Neural progenitor cell (in vitro differentiated cells): ENCODE results near the gene C2orf69. TPM values are rescaled to one million over a fixed set of nuclear protein-coding genes. Genes with fewer than 3 reads are reported as not detected.

Source experiments
- DNase-seq: peaks from one replicate; pipeline ENCODE4 v3.0.0-alpha.2; 2016; ENCODE audit warnings: low spot score
- H2AFZ ChIP-seq: fragments of 200-600 bp; sonication (generic); replicated peaks from 2 replicates; pipeline ENCODE4 v1.6.1; 2016; ENCODE audit warnings: antibody characterized with exemption
- H3F3A ChIP-seq: fragments of 200-600 bp; sonication (generic); 2 replicates; pipeline ENCODE4 v1.6.1; 2016; ENCODE audit warnings: antibody characterized with exemption, low read depth
- H3K27ac ChIP-seq: fragments of 200-600 bp; sonication (generic); 2 replicates; pipeline ENCODE4 v1.5.1; 2016; ENCODE audit warnings: mild to moderate bottlenecking
- H3K27me3 ChIP-seq: fragments of 200-600 bp; sonication (generic); 2 replicates; pipeline ENCODE4 v1.6.1; 2016; ENCODE audit warnings: mild to moderate bottlenecking, moderate library complexity
- H3K36me3 ChIP-seq: fragments of 200-600 bp; sonication (generic); 2 replicates; pipeline ENCODE4 v1.5.1; 2016
- H3K4me1 ChIP-seq: fragments of 200-600 bp; sonication (generic); 2 replicates; pipeline ENCODE4 v1.6.1; 2016; ENCODE audit warnings: mixed run types
- H3K4me2 ChIP-seq: fragments of 200-600 bp; sonication (generic); 2 replicates; pipeline ENCODE4 v1.6.1; 2016
- H3K4me3 ChIP-seq: fragments of 200-600 bp; sonication (generic); 2 replicates; pipeline ENCODE4 v1.5.1; 2016
- H3K79me2 ChIP-seq: fragments of 200-600 bp; sonication (generic); 2 replicates; pipeline ENCODE4 v1.6.1; 2016; ENCODE audit warnings: low read depth
- H3K9ac ChIP-seq: fragments of 200-600 bp; sonication (generic); 2 replicates; pipeline ENCODE4 v1.6.1; 2016
- H3K9me3 ChIP-seq: fragments of 200-600 bp; sonication (generic); 2 replicates; pipeline ENCODE4 v1.5.1; 2016; ENCODE audit warnings: low read depth
- H4K20me1 ChIP-seq: fragments of 200-600 bp; sonication (generic); 2 replicates; pipeline ENCODE4 v1.6.1; 2016; ENCODE audit warnings: low read depth
- H3K27ac Mint-ChIP-seq: 3 replicates; pipeline ENCODE4 v1.8.0; 2021; ENCODE audit warnings: mixed read lengths
- H3K27me3 Mint-ChIP-seq: 2 replicates; pipeline ENCODE4 v1.8.0; 2022; ENCODE audit warnings: low read depth, mild to moderate bottlenecking, inconsistent platforms, moderate library complexity, mixed read lengths; ENCODE audit not compliant: insufficient read depth
- H3K36me3 Mint-ChIP-seq: 3 replicates; pipeline ENCODE4 v1.8.0; 2021; ENCODE audit warnings: mixed read lengths
- H3K4me1 Mint-ChIP-seq: 3 replicates; pipeline ENCODE4 v1.8.0; 2021; ENCODE audit warnings: mixed read lengths
- H3K4me3 Mint-ChIP-seq: 3 replicates; pipeline ENCODE4 v1.8.0; 2021; ENCODE audit warnings: mild to moderate bottlenecking, moderate library complexity, mixed read lengths
- H3K9me3 Mint-ChIP-seq: 3 replicates; pipeline ENCODE4 v1.8.0; 2020; ENCODE audit warnings: mixed read lengths
- EZH2 ChIP-seq: fragments of 200-600 bp; sonication (generic); IDR thresholded peaks from 2 replicates; pipeline ENCODE4 v1.6.1; 2017; ENCODE audit warnings: antibody characterized with exemption, mild to moderate bottlenecking, moderate library complexity
- EZH2phosphoT487 ChIP-seq: fragments of 200-600 bp; sonication (generic); IDR thresholded peaks from 2 replicates; pipeline ENCODE4 v1.6.1; 2017; ENCODE audit warnings: antibody characterized with exemption
- total RNA-seq: library from RNA; depleted of rRNA; stranded (reverse); fragments of >200 nt; gene quantifications from 2 replicates; pipeline ENCODE4 v1.2.3, GENCODE V29; 2015; ENCODE audit warnings: low replicate concordance
- TF ChIP-seq, protein P1 (sequence below): fragments of 200-600 bp; sonication (generic); IDR thresholded peaks from 2 replicates; pipeline ENCODE4 v1.5.1; 2017; ENCODE audit warnings: antibody characterized with exemption, mild to moderate bottlenecking

The C2orf69 gene
- total RNA-seq, 1 donor from 2014 or later, result 43.8 TPM

- no peak overlapping the region for H3K4me3 ChIP-seq
- H3K4me3 Mint-ChIP-seq, result no peak overlapping the region
- no peaks in the 10 kb centered on the region for H3K9me3 ChIP-seq
- H3K4me1 ChIP-seq, result no peaks in the 10 kb centered on the region
- peaks cover 45% of the 10 kb centered on the region for H4K20me1 ChIP-seq
- peaks cover 38% of the 10 kb centered on the region for H3F3A ChIP-seq
- H3K27ac Mint-ChIP-seq, result no peak overlapping the region
- no peaks in the 10 kb centered on the region for H3K27me3 Mint-ChIP-seq
- peaks cover 4% of the 10 kb centered on the region for H3K4me1 Mint-ChIP-seq
- H3K36me3 Mint-ChIP-seq, result peaks cover 23% of the 10 kb centered on the region
- H3K27ac ChIP-seq, result no peak overlapping the region
- DNase-seq, result no peak
- peaks cover 44% of the 10 kb centered on the region for H3K79me2 ChIP-seq
- H2AFZ ChIP-seq, result no peak overlapping the region
- H3K4me2 ChIP-seq, result no peak overlapping the region
- no peak overlapping the region for H3K9ac ChIP-seq
- H3K27me3 ChIP-seq, result no peaks in the 10 kb centered on the region
- peaks cover 17% of the 10 kb centered on the region for H3K36me3 ChIP-seq
- TF ChIP-seq EZH2phosphoT487 (no peak), EZH2 (no peak)
- TF ChIP-seq, protein P1, sequence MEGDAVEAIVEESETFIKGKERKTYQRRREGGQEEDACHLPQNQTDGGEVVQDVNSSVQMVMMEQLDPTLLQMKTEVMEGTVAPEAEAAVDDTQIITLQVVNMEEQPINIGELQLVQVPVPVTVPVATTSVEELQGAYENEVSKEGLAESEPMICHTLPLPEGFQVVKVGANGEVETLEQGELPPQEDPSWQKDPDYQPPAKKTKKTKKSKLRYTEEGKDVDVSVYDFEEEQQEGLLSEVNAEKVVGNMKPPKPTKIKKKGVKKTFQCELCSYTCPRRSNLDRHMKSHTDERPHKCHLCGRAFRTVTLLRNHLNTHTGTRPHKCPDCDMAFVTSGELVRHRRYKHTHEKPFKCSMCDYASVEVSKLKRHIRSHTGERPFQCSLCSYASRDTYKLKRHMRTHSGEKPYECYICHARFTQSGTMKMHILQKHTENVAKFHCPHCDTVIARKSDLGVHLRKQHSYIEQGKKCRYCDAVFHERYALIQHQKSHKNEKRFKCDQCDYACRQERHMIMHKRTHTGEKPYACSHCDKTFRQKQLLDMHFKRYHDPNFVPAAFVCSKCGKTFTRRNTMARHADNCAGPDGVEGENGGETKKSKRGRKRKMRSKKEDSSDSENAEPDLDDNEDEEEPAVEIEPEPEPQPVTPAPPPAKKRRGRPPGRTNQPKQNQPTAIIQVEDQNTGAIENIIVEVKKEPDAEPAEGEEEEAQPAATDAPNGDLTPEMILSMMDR, result no peak
- no peaks in the 10 kb centered on the region for H3K9me3 Mint-ChIP-seq
These were observed 17.5 kb downstream of the C2orf69 start for GRCh38 chr2:199928626-199929025.

GRCh38 chr2:199929262-199929661, 18.2 kb downstream of the C2orf69 start:
- Mint-ChIP-seq H3K27ac (no peak overlapping the region), H3K4me1 (peaks cover 4% of the 10 kb centered on the region)

GRCh38 chr2:199932312-199932855, 21.3 kb downstream of the C2orf69 start:
- no peaks in the 10 kb centered on the region for H3K27me3 Mint-ChIP-seq
- H3K79me2 ChIP-seq, result peaks cover 10% of the 10 kb centered on the region
- H2AFZ ChIP-seq, result no peak overlapping the region
- TF ChIP-seq, protein P1, result no peak
- TF ChIP-seq EZH2phosphoT487, result no peak
- TF ChIP-seq EZH2, result no peak
- no peak overlapping the region for H3K27ac Mint-ChIP-seq
- H4K20me1 ChIP-seq, result peaks cover 17% of the 10 kb centered on the region
- H3K4me3 ChIP-seq, result no peak overlapping the region
- no peak overlapping the region for H3K4me2 ChIP-seq
- peaks cover 18% of the 10 kb centered on the region for H3K36me3 Mint-ChIP-seq
- H3K4me1 ChIP-seq, result no peaks in the 10 kb centered on the region
- no peaks in the 10 kb centered on the region for H3K27me3 ChIP-seq
- H3K4me1 Mint-ChIP-seq, result peaks cover 4% of the 10 kb centered on the region
- peaks cover 36% of the 10 kb centered on the region for H3F3A ChIP-seq
- H3K27ac ChIP-seq, result no peak overlapping the region
- H3K9me3 Mint-ChIP-seq, result no peaks in the 10 kb centered on the region
- peaks cover 17% of the 10 kb centered on the region for H3K36me3 ChIP-seq
- H3K4me3 Mint-ChIP-seq, result no peak overlapping the region
- H3K9ac ChIP-seq, result no peak overlapping the region
- no peak for DNase-seq
- no peaks in the 10 kb centered on the region for H3K9me3 ChIP-seq

More at GRCh38 chr2:199929262-199929661, 18.2 kb downstream of the C2orf69 start:
- Histone ChIP-seq H3K36me3 (peaks cover 17% of the 10 kb centered on the region), H3K9me3 (no peaks in the 10 kb centered on the region), H3K27ac (no peak overlapping the region), H4K20me1 (peaks cover 38% of the 10 kb centered on the region), H3K27me3 (no peaks in the 10 kb centered on the region), H2AFZ (no peak overlapping the region), H3K4me1 (no peaks in the 10 kb centered on the region), H3K9ac (no peak overlapping the region), H3K4me3 (no peak overlapping the region), H3K79me2 (peaks cover 38% of the 10 kb centered on the region), H3F3A (peaks cover 38% of the 10 kb centered on the region), H3K4me2 (no peak overlapping the region)
- peaks cover 23% of the 10 kb centered on the region for H3K36me3 Mint-ChIP-seq
- H3K4me3 Mint-ChIP-seq, result no peak overlapping the region
- H3K9me3 Mint-ChIP-seq, result no peaks in the 10 kb centered on the region
- H3K27me3 Mint-ChIP-seq, result no peaks in the 10 kb centered on the region
- TF ChIP-seq EZH2, result no peak
- TF ChIP-seq, protein P1, result no peak
- no peak for TF ChIP-seq EZH2phosphoT487
- DNase-seq, result no peak
